GM23338 (cell line): ENCODE data around the gene TP53I13.

Source experiments
- CREB1 ChIP-seq: fragments of 250-450 bp; sonication (Bioruptor Pico); IDR thresholded peaks from 2 replicates; pipeline ENCODE4 v1.5.0; 2020; ENCODE audit warnings: low read depth, mild to moderate bottlenecking, moderate library complexity
- EZH2 ChIP-seq: fragments of 200-600 bp; sonication (generic); IDR thresholded peaks from one replicate; pipeline ENCODE4 v1.8.0; 2017; ENCODE audit warnings: antibody characterized with exemption, mild to moderate bottlenecking, low read depth; ENCODE audit not compliant: unreplicated experiment
- EZH2phosphoT487 ChIP-seq: fragments of 200-600 bp; sonication (generic); IDR thresholded peaks from one replicate; pipeline ENCODE4 v1.8.1; 2018; ENCODE audit warnings: antibody characterized with exemption; ENCODE audit not compliant: unreplicated experiment
- JUNB ChIP-seq: IDR thresholded peaks from one replicate; pipeline ENCODE4 v1.6.1; 2016; ENCODE audit warnings: antibody characterized with exemption; ENCODE audit not compliant: unreplicated experiment
- NANOG ChIP-seq: IDR thresholded peaks from 2 replicates; pipeline ENCODE4 v1.6.1; 2016; ENCODE audit warnings: antibody characterized with exemption, borderline replicate concordance
- POLR2AphosphoS5 ChIP-seq: IDR thresholded peaks from 2 replicates; pipeline ENCODE4 v1.6.1; 2016; ENCODE audit warnings: antibody characterized with exemption, low read depth
- REST ChIP-seq: IDR thresholded peaks from one replicate; pipeline ENCODE4 v1.6.1; 2018; ENCODE audit warnings: antibody characterized with exemption; ENCODE audit not compliant: unreplicated experiment
- ZNF114 ChIP-seq: fragments of 250-450 bp; sonication (Bioruptor Pico); IDR thresholded peaks from 2 replicates; pipeline ENCODE4 v1.5.0; 2020; ENCODE audit warnings: mild to moderate bottlenecking, moderate library complexity
- TF ChIP-seq, protein P1 (sequence below), 2 experiments: fragments of 200-600 bp in 1 of 2; sonication (generic) in 1 of 2; conservative IDR thresholded peaks; 2 replicates each; pipeline versions ENCODE4 v1.5.1 to v1.6.1; 2016 to 2017; ENCODE audit warnings: antibody characterized with exemption in 2 of 2, low read depth in 2 of 2, mild to moderate bottlenecking in 2 of 2, moderate library complexity in 1 of 2
- TF ChIP-seq, protein P2 (sequence below): IDR thresholded peaks from 2 replicates; pipeline ENCODE4 v1.6.1; 2016; ENCODE audit warnings: antibody characterized with exemption

GRCh38 chr17:29613352-29613837 is 44.9 kb downstream of the TP53I13 start:
- no peak for TF ChIP-seq EZH2
- TF ChIP-seq, protein P1, sequence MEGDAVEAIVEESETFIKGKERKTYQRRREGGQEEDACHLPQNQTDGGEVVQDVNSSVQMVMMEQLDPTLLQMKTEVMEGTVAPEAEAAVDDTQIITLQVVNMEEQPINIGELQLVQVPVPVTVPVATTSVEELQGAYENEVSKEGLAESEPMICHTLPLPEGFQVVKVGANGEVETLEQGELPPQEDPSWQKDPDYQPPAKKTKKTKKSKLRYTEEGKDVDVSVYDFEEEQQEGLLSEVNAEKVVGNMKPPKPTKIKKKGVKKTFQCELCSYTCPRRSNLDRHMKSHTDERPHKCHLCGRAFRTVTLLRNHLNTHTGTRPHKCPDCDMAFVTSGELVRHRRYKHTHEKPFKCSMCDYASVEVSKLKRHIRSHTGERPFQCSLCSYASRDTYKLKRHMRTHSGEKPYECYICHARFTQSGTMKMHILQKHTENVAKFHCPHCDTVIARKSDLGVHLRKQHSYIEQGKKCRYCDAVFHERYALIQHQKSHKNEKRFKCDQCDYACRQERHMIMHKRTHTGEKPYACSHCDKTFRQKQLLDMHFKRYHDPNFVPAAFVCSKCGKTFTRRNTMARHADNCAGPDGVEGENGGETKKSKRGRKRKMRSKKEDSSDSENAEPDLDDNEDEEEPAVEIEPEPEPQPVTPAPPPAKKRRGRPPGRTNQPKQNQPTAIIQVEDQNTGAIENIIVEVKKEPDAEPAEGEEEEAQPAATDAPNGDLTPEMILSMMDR (conservative IDR thresholded peaks at IDR 0.05; ENCODE audit: low read depth in 2 of 2) = peak; percentile 59 to 90
- TF ChIP-seq, protein P2, sequence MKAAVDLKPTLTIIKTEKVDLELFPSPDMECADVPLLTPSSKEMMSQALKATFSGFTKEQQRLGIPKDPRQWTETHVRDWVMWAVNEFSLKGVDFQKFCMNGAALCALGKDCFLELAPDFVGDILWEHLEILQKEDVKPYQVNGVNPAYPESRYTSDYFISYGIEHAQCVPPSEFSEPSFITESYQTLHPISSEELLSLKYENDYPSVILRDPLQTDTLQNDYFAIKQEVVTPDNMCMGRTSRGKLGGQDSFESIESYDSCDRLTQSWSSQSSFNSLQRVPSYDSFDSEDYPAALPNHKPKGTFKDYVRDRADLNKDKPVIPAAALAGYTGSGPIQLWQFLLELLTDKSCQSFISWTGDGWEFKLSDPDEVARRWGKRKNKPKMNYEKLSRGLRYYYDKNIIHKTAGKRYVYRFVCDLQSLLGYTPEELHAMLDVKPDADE = no peak; the same call in 1 of the 2 replicates
- no peak for TF ChIP-seq EZH2phosphoT487
- peak; percentile 67 for TF ChIP-seq CREB1
- peak; percentile 40; the same call in 1 of the 2 replicates for TF ChIP-seq POLR2AphosphoS5
- no peak for TF ChIP-seq REST
- no peak for TF ChIP-seq NANOG
- TF ChIP-seq ZNF114 = no peak
- no peak for TF ChIP-seq JUNB
